HT1080 (cell line): ENCODE data around the gene PCDHGB3. TPM values are rescaled to one million over a fixed set of nuclear protein-coding genes. Genes with fewer than 3 reads are reported as not detected.
A peak's percentile ranks its signal among the peaks of the same experiment; 100 is the strongest.
"Not testable (repeated sequence)": the region's sequence is repeated elsewhere in the genome, so short reads cannot be mapped to it uniquely, and the experiment has no call there.

Experiments used
- DNase-seq: peaks from one replicate; pipeline ENCODE4 v3.0.0-alpha.2; 2015; ENCODE audit warnings: low read depth
- total RNA-seq: library from RNA; depleted of rRNA; stranded (reverse); fragments of >200 nt; shearing (Covaris generic); gene quantifications from 2 replicates; pipeline ENCODE4 v1.2.3, GENCODE V29; 2014

The PCDHGB3 gene
- total RNA-seq, 1 experiment from 2014 or later, result 1.5 TPM

DNA sequence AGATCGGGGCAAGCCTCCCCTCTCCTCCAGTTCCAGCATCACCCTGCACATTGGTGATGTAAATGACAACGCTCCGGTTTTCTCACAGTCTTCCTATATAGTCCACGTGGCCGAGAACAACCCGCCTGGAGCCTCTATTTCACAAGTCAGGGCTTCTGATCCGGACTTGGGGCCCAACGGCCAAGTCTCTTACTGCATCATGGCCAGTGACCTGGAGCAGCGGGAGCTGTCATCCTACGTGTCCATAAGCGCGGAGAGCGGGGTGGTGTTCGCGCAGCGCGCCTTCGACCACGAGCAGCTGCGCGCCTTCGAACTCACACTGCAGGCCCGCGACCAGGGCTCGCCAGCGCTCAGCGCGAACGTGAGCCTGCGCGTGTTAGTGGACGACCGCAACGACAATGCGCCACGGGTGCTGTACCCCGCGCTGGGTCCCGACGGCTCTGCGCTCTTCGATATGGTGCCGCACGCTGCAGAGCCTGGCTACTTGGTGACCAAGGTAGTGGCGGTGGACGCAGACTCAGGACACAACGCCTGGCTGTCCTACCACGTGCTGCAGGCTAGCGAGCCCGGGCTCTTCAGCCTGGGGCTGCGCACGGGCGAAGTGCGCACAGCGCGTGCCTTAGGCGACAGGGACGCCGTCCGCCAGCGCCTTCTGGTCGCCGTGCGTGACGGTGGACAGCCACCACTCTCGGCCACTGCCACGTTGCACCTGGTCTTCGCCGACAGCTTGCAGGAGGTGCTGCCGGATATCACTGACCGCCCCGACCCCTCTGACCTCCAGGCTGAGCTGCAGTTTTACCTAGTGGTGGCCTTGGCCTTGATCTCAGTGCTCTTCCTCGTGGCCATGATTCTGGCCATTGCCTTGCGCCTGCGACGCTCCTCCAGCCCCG is 19.4 kb downstream of the PCDHGB3 start:
- DNase-seq, result no peak

DNA sequence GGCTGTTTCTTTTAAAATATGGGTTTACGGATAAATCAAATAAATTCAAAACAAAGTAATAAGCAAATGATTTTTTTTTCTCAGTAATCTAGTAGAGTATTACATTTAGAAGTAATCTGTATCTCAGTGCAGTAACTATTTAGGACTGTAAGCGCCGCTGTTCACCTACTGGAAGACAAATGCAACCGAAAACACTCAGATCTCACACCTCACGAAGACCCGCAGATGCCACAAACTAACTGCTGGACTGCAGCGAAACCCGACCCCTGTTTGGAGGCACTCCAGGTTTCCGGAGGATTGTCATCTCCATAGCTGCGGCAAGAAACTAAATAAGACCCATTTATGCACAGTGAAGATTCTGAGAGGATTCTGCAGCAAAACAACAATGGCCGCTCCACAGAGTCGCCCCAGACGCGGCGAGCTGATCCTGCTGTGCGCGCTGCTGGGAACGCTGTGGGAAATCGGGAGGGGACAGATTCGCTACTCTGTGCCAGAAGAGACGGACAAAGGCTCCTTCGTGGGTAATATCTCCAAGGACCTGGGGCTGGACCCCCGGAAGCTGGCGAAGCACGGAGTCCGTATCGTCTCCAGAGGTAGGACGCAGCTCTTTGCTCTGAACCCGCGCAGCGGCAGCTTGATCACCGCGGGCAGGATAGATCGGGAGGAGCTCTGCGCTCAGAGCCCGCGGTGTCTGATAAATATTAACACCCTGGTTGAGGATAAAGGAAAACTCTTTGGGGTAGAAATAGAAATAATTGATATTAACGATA is 22.6 kb downstream of the PCDHGB3 start, which contains the start of gene PCDHGA8:
PCDHGA8 (plus strand) TSS at position 205 of the 770 bp plus-strand sequence; CDS start at position 386, 181 bp downstream.
- no peak for DNase-seq

DNA sequence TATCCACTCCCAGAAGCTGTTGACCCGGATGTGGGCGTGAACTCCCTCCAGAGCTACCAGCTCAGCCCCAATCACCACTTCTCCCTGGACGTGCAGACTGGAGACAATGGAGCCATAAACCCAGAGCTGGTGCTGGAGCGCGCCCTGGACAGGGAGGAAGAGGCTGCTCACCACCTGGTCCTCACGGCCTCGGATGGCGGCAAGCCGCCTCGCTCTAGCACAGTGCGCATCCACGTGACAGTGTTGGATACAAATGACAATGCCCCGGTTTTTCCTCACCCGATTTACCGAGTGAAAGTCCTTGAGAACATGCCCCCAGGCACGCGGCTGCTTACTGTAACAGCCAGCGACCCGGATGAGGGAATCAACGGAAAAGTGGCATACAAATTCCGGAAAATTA is 23.2 kb downstream of the PCDHGB3 start:
- DNase-seq, result no peak

DNA sequence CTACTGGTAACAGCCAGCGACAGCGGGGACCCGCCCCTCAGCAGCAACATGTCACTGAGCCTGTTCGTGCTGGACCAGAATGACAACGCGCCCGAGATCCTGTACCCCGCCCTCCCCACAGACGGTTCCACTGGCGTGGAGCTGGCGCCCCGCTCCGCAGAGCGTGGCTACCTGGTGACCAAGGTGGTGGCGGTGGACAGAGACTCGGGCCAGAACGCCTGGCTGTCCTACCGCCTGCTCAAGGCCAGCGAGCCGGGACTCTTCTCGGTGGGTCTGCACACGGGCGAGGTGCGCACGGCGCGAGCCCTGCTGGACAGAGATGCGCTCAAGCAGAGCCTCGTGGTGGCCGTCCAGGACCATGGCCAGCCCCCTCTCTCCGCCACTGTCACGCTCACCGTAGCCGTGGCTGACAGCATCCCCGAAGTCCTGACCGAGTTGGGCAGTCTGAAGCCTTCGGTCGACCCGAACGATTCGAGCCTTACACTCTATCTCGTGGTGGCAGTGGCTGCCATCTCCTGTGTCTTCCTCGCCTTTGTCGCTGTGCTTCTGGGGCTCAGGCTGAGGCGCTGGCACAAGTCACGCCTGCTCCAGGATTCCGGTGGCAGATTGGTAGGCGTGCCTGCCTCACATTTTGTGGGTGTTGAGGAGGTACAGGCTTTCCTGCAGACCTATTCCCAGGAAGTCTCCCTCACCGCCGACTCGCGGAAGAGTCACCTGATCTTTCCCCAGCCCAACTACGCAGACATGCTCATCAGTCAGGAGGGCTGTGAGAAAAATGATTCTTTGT is 24.6 kb downstream of the PCDHGB3 start:
- DNase-seq, result not testable (repeated sequence)

DNA sequence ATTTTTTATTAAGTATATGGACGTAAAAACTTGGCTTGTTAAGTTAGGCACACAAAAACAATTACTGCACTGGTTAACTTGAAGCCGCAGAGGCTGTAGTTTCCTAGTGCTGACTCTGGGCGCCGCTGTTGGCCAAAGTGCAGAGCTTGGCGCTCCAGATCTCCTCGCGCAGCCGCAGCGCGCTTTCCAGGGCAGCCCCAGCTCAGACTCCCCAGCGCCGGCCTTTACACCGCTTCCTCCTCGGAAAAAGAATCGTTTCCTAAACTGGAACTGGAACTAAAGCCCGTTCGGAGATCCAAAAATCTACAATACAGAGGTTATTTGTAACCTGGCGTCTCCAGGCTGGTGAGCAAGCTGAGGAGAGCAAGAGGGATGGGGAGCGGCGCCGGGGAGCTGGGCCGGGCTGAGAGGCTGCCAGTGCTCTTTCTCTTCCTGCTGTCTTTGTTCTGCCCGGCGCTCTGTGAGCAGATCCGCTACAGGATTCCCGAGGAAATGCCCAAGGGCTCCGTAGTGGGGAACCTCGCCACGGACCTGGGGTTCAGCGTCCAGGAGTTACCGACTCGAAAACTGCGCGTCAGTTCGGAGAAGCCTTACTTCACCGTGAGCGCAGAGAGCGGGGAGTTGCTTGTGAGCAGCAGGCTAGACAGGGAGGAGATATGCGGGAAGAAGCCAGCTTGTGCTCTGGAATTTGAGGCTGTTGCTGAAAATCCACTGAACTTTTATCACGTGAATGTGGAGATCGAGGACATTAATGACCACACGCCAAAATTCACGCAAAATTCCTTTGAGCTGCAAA is 27.9 kb downstream of the PCDHGB3 start, which contains the start of gene PCDHGB5:
PCDHGB5 (plus strand) TSS at position 192 of the 796 bp plus-strand sequence; CDS start at position 373, 181 bp downstream.
- not testable (repeated sequence) for DNase-seq

DNA sequence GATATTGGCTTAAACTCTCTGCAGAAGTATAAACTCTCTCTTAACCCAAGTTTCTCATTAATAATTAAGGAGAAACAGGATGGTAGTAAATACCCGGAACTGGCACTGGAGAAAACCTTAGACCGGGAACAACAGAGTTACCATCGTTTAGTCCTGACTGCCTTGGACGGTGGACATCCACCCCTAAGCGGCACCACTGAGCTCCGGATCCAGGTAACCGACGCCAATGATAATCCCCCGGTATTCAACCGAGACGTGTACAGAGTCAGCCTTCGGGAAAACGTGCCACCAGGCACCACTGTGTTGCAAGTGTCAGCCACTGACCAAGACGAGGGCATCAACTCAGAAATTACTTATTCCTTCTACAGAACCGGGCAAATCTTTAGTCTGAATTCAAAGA is 28.6 kb downstream of the PCDHGB3 start:
- DNase-seq, result no peak

DNA sequence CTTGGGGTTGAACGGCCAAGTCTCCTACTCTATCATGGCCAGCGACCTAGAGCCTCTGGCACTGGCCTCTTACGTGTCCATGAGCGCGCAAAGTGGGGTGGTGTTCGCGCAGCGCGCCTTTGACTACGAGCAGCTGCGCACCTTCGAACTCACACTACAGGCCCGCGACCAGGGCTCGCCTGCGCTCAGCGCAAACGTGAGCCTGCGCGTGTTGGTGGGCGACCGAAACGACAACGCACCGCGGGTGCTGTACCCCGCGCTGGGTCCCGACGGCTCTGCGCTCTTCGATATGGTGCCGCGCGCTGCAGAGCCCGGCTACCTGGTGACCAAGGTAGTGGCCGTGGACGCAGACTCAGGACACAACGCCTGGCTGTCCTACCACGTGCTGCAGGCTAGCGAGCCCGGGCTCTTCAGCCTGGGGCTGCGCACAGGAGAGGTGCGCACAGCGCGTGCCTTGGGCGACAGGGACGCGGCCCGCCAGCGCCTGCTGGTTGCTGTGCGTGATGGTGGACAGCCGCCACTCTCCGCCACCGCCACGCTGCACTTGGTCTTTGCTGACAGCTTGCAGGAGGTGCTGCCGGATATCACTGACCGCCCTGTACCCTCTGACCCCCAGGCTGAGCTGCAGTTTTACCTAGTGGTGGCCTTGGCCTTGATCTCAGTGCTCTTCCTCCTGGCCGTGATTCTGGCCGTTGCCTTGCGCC is 29.7 kb downstream of the PCDHGB3 start:
- DNase-seq, result no peak

DNA sequence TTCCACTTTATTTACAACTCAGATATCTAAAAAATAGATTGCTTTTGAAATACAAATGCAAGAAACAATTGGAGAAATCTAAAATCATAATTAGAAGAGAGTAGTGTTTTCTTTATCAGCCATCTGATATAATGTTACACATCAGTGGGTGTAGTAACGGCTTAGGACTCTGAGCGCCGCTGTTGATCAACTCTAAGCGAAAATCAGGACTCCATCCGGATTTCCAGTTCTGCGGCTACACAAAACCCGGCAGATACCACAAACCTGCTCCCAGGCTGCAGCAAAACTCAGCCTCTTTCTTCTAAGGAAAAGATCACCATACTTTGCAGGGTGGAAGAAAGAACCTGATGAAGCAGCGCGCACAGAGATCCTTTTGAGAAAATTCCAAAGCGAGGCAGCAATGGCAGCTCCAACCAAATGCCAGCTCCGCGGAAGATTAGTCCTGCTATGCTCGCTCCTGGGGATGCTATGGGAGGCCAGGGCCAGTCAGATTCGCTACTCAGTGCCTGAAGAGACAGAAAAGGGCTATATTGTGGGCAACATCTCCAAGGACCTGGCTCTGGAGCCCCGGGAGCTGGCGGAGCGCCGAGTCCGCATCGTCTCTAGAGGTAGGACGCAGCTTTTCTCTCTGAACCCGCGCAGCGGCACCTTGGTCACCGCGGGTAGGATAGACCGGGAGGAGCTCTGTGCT is 32.7 kb downstream of the PCDHGB3 start, which contains the start of gene PCDHGA9:
PCDHGA9 (plus strand) TSS at position 226 of the 691 bp plus-strand sequence; CDS start at position 401, 175 bp downstream.
- peak; percentile 25 for DNase-seq

DNA sequence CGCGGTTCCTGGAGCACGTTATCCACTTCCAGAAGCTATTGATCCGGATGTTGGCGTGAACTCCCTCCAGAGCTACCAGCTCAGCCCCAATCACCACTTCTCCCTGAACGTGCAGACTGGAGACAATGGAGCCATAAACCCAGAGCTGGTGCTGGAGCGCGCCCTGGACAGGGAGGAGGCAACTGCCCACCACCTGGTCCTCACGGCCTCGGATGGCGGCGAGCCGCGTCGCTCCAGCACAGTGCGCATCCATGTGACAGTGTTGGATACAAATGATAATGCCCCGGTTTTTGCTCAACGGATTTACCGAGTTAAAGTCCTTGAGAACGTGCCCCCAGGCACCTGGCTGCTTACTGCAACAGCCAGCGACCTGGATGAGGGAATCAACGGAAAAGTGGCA is 33.3 kb downstream of the PCDHGB3 start:
- no peak for DNase-seq

DNA sequence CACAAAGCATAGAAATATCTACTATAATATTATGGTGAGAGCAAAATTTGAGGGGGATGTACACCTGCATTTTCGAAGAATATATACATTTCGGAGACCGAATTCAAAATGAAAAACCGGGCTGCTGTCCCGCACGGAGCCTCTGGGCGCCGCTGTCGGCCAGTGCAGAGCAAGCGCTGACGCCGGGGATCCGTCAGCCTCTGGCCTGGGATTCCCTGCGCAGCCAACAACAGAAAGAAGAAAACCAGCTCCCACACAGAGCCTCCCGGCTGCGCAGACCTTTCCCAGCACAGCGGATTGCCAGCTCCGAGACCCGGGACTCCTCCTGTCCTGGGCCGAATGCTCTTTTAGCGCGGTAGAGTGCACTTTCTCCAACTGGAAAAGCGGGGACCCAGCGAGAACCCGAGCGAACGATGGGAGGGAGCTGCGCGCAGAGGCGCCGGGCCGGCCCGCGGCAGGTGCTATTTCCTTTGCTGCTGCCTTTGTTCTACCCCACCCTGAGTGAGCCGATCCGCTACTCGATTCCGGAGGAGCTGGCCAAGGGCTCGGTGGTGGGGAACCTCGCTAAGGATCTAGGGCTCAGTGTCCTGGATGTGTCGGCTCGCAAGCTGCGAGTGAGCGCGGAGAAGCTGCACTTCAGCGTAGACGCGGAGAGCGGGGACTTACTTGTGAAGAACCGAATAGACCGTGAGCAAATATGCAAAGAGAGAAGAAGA is 37.9 kb downstream of the PCDHGB3 start, which contains the start of gene PCDHGB6:
PCDHGB6 (plus strand) TSS at position 232 of the 716 bp plus-strand sequence; CDS start at position 414, 182 bp downstream.
- DNase-seq, result not testable (repeated sequence)

DNA sequence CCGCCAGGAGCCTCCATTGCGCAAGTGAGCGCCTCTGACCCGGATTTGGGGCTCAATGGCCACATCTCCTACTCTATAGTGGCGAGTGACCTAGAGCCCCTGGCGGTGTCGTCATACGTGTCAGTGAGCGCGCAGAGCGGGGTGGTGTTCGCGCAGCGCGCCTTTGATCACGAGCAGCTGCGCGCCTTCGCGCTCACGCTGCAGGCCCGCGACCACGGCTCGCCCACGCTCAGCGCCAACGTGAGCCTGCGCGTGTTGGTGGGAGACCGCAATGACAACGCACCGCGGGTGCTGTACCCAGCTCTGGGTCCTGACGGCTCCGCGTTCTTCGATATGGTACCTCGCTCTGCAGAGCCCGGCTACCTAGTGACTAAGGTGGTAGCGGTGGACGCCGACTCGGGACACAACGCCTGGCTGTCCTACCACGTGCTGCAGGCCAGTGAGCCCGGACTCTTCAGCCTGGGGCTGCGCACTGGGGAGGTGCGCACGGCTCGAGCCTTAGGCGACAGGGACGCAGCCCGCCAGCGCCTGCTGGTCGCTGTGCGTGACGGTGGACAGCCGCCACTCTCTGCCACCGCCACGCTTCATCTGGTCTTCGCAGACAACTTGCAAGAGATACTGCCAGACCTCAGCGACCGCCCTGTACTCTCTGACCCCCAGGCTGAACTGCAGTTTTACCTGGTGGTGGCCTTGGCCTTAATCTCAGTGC is 39.7 kb downstream of the PCDHGB3 start:
- DNase-seq, result no peak

DNA sequence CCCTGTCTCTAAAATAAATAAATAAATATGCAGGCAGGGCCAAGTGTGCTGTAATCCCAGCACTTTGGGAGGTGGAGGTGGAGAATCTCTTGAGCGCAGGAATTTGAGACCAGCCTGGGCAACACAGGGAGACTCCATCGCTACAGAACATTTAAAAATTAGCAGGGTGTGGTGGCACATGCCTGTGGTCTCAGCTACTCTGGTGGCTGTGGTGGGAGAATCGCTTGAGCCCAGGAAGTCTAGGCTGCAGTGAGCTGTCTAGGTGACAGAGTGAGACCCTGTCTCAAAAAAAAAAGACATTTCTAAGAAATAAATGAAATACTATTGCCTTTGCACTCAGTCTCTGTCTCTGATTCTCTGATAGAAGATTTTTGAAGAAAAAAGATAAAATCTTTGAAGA is 41.5 kb downstream of the PCDHGB3 start:
- no peak for DNase-seq

DNA sequence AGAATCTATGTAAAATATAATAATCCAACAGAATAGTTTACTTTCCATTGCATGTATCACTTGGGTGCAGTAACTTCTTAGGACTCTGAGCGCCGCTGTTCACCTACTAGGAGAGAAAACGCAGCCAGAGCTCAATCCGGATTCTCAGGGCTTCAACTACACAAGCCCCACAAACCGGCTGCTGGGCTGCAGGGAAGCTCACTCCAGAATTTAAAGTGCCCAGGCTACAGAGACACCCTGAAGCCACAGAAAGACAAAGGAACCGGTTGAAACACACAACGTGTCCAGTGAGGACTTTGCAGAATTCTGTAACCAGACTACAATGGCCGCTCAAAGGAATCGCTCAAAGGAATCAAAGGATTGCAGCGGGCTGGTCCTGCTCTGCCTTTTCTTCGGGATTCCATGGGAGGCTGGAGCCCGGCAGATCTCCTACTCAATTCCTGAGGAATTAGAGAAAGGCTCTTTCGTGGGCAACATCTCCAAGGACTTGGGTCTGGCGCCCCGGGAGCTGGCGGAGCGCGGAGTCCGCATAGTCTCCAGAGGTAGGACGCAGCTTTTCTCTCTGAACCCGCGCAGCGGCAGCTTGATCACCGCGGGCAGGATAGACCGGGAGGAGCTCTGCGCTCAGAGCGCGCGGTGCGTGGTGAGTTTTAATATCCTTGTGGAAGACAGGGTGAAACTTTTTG is 43.0 kb downstream of the PCDHGB3 start, which contains the start of gene PCDHGA10:
PCDHGA10 (plus strand) TSS at position 134 of the 686 bp plus-strand sequence; CDS start at position 323, 189 bp downstream.
- DNase-seq, result peak; percentile 51

DNA sequence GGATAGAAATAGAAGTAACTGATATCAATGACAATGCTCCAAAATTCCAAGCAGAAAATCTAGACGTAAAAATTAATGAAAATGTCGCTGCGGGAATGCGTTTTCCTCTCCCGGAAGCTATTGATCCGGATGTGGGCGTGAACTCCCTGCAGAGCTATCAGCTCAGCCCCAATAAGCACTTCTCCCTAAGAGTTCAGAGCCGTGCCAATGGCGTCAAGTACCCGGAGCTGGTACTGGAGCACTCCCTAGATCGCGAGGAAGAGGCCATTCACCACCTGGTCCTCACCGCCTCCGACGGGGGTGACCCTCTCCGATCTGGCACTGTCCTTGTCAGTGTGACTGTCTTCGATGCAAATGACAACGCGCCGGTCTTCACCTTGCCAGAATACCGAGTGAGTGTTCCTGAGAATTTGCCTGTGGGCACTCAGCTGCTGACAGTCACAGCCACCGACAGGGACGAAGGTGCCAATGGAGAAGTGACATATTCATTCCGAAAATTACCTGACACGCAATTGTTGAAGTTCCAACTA is 43.6 kb downstream of the PCDHGB3 start:
- DNase-seq, result no peak

DNA sequence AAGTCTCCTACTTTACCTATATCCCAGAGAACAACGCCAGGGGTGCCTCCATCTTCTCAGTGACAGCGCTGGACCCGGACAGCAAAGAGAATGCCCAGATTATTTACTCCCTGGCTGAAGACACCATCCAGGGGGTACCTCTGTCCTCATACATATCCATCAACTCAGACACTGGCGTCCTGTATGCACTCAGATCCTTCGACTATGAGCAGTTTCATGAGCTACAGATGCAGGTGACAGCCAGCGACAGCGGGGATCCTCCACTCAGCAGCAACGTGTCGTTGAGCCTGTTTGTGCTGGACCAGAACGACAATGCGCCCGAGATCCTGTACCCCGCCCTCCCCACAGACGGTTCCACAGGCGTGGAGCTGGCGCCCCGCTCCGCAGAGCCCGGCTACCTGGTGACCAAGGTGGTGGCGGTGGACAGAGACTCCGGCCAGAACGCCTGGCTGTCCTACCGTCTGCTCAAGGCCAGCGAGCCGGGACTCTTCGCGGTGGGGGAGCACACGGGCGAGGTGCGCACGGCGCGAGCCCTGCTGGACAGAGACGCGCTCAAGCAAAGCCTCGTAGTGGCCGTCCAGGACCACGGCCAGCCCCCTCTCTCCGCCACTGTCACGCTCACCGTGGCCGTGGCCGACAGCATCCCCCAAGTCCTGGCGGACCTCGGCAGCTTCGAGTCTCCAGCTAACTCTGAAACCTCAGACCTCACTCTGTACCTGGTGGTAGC is 44.7 kb downstream of the PCDHGB3 start:
- not testable (repeated sequence) for DNase-seq

DNA sequence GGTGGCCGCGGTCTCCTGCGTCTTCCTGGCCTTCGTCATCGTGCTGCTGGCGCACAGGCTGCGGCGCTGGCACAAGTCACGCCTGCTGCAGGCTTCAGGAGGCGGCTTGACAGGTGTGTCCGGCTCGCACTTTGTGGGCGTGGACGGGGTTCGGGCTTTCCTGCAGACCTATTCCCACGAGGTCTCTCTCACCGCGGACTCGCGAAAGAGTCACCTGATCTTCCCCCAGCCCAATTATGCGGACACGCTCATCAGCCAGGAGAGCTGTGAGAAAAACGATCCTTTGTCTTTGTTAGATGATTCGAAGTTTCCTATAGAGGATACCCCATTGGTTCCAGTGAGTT is 45.2 kb downstream of the PCDHGB3 start:
- DNase-seq, result not testable (repeated sequence)
